GM19438 (cell line): Measurements from ENCODE around the gene HADHA.
A peak's percentile ranks its signal among the peaks of the same experiment; 100 is the strongest.

Experiments
- ATAC-seq: cut with Tn5 transposase; IDR thresholded peaks from one replicate; pipeline ENCODE4 v1.9.1; 2021; ENCODE audit warnings: low read depth; ENCODE audit not compliant: unreplicated experiment

HADHA gene

DNA sequence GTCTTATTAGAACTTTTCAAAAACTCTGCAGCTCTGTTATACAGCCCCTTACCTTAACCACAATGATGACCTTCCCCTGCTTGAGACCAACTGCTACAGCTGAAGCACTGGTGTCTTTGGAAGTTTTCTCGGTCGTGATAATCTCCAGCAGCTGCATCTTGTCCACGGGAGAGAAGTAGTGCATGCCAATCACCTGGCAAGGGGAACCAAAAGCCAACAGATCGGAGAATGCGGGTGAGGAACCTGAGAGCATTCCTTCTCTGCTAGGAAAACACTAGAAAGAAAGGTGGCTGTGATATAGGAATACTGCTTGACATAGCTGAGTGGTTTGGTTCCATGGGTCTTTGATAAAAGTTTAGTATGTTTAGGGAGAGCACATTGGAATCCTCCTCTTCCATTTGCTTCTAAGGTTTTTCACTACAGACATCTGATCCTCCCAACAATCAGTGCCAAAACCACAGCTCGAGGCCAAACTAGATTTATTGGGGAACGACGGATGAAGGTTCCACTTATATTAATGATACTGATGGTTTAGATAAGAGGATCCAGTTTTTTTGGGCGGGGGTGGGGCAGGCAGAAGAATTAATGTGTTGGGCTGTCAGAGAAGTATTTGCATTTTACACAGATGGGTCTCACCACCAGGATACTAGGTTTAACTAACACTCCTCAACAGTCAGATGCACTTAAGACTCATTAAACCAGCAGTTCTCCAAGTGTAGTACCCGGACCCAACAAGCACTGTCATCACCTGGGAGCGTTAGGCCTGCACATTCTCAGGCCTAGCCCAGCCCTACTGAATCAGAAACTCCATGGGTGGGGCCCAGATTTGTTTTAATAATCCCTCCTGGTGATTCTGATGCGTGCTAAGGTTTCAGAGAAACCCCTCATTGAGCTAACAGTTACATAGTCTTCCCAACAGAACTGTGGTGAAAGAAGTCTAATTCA lies 49.1 kb downstream of the HADHA start:
- ATAC-seq = no peak

DNA sequence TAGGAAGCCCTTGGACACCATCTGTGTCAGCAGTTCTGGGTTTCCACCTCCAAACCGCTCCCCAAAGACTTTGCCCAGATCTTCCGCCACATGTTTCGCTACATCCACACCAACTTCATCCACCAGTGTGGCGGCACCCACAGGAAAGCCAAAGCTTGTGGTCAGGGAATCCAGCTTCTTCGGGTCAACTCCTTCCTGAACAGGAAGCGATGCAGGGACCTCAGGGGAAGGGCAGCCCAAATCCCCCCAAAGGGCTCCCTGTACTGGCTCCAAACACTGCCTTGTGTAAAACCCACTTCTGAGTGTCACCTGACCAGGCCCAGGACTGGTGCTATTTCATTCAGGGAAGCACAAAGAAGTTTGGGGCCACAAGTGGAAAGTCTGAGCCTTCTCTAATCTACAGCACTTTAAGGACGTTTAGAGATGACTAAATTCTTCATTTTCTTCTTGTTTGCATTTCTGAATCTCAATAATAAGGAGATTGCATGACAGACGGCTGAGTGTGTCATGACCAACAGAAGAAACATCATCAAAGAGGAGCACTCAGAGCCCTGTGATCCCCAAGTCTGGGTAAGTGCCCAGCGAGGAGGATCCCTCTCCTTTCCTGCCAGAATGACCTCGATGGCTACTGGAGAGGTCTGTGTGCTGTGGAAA lies 50.7 kb downstream of the HADHA start:
- no peak for ATAC-seq

- no peak for ATAC-seq
Observed at GRCh38 chr2:26191316-26192159, 52.9 kb downstream of the HADHA start.

GRCh38 chr2:26190369-26190768 lies 54.1 kb downstream of the HADHA start:
- no peak for ATAC-seq

GRCh38 chr2:26189751-26190150 lies 54.7 kb downstream of the HADHA start:
- no peak for ATAC-seq

DNA sequence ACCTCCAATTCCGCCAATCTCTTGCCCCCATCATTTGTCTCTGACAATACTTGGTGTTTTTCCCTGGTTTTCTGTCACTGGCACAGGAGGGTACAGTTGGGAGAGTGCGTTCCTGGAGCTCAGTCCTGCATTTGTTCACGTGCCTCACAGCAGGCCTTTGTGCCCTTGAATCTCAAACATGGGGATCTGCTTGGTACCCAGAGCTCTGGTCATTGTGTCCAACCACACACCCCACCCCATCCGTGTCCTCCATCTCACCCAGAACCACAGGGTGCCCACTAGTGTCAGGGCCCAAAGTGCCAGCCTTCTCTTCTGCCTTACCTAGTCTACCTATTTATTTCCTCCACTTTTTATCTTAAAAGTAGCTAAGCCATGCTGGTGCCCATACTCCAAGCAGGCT lies 55.3 kb downstream of the HADHA start:
- no peak for ATAC-seq

GRCh38 chr2:26187537-26188104 lies 56.8 kb downstream of the HADHA start:
- ATAC-seq = no peak

DNA sequence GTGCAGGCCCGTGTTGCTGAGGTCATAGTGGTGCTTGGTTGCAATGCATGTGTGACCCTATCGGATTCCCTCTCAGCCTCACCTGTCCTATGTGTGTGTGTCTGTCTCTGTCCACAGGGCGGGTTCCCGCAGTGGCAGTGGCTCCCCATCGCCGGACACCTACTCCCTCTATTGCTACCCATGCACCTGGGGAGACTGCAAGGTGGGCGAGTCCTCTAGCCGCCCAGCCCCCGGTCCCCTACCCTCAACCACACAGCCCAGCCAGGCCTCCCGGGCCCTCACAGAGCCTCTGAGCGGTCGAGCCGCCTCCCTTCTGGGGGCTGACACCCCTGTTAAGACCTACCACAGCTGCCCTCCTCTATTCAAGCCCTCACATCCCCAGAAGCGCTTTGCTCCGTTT lies 57.3 kb downstream of the HADHA start:
- no peak for ATAC-seq

DNA sequence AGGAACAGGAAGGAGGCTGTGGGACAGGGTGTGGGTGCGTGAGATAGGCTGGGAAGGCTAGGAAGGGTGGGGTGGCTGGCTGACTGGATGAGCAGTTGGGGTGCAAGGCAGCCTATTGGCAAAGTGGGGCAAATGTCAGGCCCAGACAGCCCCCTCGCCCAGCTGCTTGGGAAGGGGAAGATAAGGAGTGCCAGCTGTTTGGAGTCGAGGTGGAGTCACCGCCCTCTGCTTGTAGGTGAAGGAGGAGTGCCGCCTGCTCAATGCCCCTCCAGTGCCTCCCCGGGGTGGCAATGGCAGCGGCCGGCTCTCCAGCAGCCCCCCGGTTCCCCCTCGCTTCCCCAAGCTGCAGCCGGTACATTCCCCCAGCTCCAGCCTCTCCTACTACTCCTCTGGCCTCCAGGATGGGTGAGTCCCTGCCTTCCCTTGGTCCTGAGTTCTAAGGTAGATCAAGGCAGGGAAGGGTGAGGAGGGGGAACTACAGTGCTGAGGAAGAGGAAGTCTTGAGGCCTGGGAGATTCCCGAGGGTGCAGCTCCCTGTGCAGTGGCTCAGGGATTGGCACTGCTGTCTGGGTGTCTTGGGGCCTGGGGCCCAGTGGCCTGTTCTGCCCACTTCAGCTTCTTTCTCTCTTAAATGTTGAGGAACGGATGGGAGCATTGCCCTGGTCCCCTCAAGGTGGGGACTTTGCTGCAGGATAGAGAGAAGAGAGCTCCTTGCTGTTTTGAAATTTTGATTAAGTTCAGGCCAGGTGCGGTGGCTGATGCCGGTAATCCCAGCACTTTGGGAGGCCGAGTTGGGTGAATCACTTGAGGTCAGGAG lies 58.3 kb downstream of the HADHA start:
- ATAC-seq = no peak

GRCh38 chr2:26185304-26185928 lies 59.0 kb downstream of the HADHA start:
- ATAC-seq = no peak

DNA sequence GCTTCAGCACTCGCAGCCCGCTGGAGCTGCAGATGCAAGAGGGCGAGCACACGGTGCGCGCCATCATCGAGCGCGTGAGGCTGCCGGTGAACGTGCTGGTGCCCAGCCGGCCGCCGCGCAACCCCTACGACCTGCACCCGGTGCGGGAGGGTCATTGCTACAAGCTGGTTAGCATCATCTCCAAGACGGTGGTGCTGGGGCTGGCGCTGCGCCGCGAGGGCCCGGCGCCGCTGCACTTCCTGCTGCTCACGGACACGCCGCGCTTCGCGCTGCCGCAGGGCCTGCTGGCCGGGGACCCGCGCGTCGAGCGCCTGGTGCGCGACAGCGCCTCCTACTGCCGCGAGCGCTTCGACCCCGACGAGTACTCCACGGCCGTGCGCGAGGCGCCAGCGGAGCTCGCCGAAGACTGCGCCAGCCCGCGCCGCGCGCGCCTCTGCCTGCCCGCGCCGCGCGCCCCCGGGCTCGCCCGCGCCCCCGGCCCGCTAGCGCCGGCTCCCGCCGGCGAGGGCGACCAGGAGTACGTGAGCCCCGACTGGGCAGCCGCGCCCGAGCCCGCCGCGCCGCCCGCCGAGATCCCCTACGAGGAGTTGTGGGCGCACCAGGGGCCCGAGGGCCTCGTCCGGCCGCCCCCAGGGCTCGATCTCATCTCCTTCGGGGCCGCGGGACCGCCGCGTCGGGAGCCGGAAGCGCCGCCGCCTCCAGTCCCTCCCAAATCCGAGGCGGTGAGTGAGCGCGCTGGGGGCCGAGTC lies 59.7 kb downstream of the HADHA start:
- peak; percentile 71 for ATAC-seq

DNA sequence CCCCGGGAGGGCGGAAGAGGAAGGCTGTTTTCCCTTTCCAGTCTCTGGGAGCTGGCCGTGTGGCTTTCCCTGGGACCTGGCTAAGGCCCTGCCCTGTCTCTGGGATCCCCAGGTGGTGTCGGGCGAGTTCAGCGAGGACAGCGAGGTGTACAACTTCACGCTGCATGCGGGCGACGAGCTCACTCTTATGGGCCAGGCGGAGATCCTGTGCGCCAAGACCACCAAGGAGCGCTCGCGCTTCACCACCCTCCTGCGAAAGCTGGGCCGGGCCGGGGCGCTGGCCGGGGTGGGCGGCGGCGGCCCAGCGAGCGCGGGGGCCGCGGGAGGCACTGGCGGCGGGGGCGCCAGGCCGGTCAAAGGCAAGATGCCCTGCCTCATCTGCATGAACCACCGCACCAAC lies 60.3 kb downstream of the HADHA start:
- no peak for ATAC-seq

GRCh38 chr2:26182887-26183630 lies 61.4 kb downstream of the HADHA start:
- no peak for ATAC-seq

GRCh38 chr2:26182441-26182840 lies 62.0 kb downstream of the HADHA start:
- ATAC-seq = no peak

DNA sequence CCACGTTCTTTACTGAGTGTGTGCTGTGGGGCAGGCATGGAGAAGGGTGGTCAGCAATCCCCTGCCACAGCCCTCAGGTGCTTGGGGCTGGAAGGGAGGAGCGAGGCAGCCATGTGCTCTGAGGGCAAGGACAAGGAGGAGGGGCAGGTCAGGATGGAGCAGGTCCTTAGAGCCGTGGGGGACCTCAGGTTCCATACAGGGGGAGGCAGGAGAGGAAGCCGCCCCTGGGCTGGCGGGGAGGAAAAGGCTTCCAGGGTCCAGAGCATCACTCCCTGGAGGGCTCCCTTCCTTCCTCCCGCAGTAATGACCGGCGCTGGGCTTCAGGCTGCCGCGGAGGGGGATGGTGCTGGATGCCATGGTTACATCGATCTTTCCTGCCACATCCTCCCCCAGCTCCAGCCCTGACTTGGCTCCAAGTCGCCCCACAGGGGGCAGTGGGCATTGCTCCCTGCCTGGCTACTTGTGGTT lies 65.0 kb downstream of the HADHA start:
- ATAC-seq = no peak

- ATAC-seq = no peak
Observed at GRCh38 chr2:26178746-26179436, 65.5 kb downstream of the HADHA start.

DNA sequence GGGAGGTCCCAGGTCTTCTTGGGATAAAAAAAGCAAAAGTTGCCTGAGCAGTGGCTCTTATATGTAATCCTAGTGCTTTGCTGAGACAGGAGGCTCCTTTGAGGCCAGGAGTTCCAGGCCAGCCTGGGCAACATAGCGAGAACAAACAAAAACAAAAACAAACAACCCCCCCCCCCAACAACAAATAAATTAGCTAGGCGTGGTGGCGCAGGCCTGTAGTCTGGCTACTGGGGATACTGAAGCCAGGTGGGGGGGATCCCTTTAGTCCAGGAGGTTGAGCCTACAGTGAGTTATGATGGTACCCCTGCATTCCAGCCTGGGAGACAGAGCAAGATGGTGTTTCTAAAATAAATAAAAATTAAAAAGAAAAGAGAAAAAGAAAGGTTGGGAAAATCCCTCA lies 66.2 kb downstream of the HADHA start:
- no peak for ATAC-seq
